Activated CD8-positive, alpha-beta memory T cell treated with anti-CD3 and anti-CD28 coated beads, Interleukin-2, amount 50 U/mL, for 24 hours (primary cell): Measurements from ENCODE around the gene PGBD2.
"Not testable (repeated sequence)": the region's sequence is repeated elsewhere in the genome, so short reads cannot be mapped to it uniquely, and the experiment has no call there.

Source experiments
- DNase-seq: peaks from one replicate; pipeline ENCODE4 v3.0.0-alpha.2; 2020; ENCODE audit errors: extremely low read depth

PGBD2 gene

GRCh38 chr1:248889914-248890243, 16.2 kb upstream of the PGBD2 start:
- DNase-seq, result not testable (repeated sequence)

- no peak for DNase-seq
These were observed 15.2 kb upstream of the PGBD2 start for GRCh38 chr1:248890549-248891498.

- DNase-seq, result no peak
These were observed 14.3 kb upstream of the PGBD2 start for GRCh38 chr1:248891758-248892157.

- no peak for DNase-seq
These were observed 13.4 kb upstream of the PGBD2 start for GRCh38 chr1:248892590-248892989.

GRCh38 chr1:248894837-248895236, 11.2 kb upstream of the PGBD2 start:
- DNase-seq, result no peak

DNA sequence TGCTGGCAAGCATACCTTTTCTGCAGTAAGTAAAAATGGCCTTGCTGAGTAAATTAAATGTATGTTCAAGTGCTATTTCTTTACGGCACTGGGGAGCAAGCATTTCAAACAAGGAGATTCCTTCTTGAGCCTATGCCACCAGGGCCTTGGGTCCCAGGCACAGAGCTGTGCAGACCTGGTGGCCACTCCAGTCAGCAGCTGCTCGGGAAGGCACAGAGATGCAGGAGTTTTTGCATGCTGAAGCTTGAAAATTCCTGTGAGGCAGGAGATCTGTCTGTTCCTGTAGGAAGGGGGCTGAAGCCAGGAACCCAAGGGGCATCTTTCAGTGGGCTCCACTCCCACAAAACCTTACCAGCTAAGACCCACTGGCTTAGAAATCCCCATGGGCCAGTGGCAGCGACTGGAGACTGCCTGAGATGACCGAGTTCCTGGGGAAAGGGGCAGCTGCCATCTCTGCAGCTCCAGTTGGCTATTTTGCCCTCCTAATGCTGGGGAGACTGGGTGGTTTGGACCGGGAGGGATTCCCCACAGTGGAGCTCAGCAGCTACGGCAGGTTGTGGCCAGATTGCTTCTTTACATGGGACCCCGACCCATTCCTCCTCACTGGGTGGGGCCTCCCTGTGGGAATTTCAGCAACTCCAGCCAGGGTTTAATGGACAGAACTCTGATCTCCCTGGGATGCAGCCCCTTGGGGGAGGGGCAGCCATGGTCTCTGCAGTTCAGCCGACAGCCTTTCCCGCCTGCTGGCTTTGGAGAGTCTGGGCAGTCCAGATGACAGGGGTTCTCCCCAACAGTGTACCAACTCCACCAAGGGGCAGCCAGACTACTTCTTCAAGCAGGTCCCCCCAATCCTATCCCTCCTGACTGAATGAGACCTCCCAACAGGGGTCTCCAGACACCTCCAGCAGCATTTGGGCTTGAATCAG, 8.4 kb upstream of the PGBD2 start:
- no peak for DNase-seq

- DNase-seq, result no peak
These were observed 5.4 kb upstream of the PGBD2 start for GRCh38 chr1:248900637-248901036.

GRCh38 chr1:248901578-248901977, 4.5 kb upstream of the PGBD2 start:
- DNase-seq, result no peak

DNA sequence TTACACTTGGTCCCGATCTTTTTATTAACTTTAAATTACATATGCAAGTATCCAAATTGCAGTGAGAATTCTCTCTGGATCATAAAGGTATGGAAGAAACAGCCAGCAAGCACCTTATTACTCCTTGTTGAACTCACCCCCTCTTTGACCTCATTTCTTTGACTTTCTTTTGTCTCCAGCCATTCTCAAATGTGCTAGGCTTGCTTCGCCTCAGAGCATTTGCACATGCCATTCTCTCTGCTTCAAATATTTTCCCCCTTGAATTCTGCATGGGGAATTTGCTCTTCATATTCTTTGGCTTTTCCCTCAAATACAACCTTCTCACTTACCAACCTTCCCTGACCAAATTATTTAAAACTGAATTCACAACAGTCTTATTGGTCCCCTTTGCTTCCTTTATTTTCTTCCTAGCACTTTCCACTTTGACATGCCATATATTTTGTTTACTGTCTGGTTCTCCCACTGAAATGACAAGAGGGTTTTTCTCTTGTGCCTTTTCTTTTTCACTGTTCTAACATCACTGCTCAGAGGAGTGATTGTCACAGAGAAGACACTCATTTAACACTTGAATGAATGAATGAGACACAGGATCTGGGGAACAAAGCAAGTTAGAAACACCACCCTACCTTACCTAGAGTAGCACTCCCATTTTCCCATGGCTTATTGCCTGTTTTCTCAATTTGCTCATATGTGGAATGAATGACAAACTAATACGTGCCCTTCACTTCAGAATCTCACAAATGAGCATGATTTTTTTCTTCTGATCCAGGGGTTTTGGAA, 1.4 kb upstream of the PGBD2 start:
- no peak for DNase-seq

DNA sequence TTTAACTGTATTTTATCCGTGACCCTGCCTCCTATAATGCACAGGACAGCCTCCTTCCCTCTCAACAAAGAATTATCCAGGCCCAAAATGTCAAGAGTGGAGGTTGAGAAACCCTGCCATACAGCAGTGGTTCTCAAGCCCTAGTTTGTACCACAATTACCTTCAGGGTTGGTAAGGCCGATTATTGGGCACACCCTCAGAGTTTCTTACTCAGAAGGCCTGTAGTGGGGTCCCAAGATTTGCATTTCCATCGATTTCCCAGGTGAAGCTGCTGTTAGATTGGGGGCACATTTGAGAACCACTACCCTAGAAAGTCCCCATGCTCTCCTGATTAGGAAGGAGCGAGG, 400 bp upstream of the PGBD2 start:
- DNase-seq, result no peak

DNA sequence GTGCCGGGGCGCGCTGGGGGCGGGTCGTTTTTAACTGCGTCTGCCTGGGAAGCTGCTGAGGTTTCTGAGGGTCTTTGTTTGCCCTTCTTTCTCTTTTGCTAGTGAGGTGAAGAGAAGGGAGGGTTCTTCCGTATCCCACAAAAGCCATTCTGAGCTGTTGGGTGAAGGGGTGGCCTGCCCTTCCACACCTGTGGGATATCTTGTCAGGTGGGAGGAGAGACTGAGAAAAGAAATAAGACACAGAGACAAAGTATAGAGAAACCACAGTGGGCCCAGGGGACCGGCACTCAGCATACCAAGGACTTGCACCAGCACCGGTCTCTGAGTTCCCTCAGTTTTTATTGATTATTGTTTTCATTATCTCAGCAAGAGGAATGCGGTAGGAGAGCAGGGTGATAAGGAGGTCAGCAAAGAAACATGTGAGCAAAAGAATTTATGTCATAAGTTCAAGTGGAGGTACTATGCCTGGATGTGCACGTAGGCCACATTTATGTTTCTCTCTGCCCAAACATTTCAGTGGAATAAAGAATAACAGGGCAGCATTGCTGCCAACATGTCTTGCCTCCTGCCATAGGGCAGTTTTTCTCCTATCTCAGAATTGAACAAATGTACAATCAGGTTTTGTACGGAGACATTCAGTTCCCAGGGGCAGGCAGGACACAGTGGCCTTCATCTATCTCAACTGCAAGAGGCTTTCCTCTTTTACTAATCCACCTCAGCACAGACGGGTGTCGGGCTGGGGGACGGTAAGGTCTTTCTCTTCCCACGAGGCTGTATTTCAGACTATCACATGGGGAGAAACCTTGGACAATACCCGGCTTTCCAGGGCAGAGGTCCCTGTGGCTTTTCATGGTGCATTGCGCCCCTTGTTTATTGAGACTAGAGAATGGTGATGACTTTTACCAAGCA, 972 bp downstream of the PGBD2 start:
- DNase-seq, result no peak

GRCh38 chr1:248910761-248911160, 4.7 kb downstream of the PGBD2 start:
- DNase-seq, result no peak

GRCh38 chr1:248913933-248914332, 7.9 kb downstream of the PGBD2 start:
- DNase-seq, result no peak

DNA sequence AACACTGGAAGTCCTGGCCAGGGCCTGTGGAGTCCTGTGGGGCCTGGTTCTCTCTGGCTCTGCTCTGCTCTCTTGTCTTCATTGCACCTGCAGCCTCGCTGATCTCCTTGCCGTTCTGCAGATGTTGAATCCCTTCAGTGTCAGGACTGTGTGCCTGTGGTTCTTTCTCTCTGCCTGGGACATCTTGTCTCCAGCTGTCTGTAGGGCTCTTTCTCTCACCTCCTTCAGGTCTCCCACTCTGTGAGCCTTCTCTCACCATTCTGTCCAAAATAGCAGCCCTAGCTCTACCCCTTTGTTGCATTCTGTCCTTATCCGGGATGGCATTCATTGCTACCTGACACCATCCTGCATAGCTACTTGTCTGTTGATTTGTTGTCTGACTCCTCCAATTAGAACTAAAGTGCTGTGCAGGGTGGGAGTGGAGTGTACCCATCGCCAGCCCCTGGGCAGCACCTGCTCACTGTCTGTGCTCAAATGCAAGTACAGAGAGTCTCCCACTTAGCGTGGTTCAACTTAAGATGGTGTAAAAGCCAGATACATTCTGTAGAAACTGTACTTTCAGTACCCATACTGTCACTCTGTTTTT, 8.9 kb downstream of the PGBD2 start:
- DNase-seq, result no peak

GRCh38 chr1:248918131-248918530, 12.1 kb downstream of the PGBD2 start:
- DNase-seq, result no peak

DNA sequence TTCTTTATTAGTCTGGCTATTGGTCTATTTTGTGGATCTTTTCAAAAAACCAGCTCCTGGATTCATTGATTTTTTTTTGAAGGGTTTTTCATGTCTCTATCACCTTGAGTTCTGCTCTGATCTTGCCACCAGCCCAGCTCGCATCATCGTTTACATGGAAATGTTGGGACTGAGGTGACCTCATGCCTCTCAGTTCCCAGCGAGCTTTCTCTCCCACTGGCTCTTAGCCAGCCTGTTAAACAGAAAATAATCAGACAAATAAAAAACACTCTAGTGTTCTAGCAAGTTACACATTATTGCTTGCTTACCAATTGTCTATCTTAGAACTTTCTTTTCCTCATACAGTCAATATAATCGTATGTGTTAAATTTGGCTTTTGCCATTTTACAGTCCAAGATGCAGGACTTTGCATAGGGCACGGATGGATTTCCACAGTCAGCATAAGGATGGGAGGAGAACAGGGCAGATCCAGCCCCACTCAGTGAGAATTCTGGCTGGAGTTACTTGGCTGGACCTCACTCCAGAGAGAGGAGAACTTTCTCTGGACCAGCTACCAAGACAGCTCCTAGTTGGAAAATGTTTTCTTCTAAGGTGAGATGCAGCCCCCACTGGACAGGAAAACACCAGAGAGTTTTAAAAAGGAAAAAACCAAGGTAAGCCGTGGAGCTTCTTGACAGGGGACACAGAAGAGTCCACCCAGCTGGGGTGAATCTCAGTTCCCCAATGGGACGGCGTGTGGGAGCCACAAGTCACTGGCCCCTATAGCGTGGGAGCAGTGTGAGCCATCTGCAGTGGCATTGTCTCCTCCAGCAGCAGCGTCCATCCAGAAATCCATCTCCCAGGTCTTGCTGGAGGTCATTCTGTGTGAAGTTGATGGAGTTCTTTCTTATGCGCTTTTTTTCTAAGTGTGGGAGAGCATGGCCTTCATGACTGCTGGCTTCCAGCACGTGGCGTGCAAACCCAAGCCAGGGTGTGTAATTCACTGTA, 17.6 kb downstream of the PGBD2 start:
- DNase-seq, result no peak

GRCh38 chr1:248924696-248925532, 18.9 kb downstream of the PGBD2 start:
- no peak for DNase-seq

GRCh38 chr1:248925859-248926258, 19.8 kb downstream of the PGBD2 start:
- not testable (repeated sequence) for DNase-seq
